Measurements from ENCODE around the gene USP5. TPM values are rescaled to one million over a fixed set of nuclear protein-coding genes. Genes with fewer than 3 reads are reported as not detected.

The USP5 gene
- total RNA-seq, 1 donor: 77.1 TPM

- peak overlapping the region; percentile 91 for H3K4me2 ChIP-seq (ENCODE audit: insufficient read depth, low read length)
Measured at GRCh38 chr12:6830286-6830890, 21.6 kb upstream of the USP5 start.

DNA sequence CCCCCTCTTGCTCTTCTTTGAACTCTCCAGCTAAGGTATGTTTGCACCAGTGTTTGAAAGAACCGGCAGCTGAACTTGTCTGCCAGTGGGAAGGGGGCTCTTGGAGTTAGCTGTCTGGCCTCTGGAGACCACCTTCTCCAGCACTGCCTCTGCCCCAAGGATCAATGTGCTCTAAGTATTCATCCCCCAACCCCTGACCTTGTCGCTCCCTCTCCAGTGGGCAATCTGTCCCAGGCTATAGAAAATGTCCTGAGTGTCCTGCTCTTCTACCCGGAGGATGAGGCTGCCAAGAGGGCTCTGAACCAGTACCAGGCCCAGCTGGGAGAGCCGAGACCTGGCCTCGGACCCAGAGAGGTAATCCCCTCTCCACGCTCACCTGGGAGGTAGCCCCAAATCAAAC, 21.0 kb upstream of the USP5 start:
- Histone ChIP-seq H3K79me2 (ENCODE audit: insufficient read depth, low read length) (peaks cover 45% of the 10 kb centered on the region), H3K9me3 (ENCODE audit: low read depth, low read length) (no peaks in the 10 kb centered on the region), H3K4me2 (ENCODE audit: insufficient read depth, low read length) (no peak overlapping the region), H3K4me1 (ENCODE audit: insufficient read depth, low read length) (peaks cover 16% of the 10 kb centered on the region), H2AFZ (ENCODE audit: low read length) (no peak overlapping the region), H3K27me3 (ENCODE audit: insufficient read depth, low read length) (no peaks in the 10 kb centered on the region), H3K36me3 (ENCODE audit: insufficient read depth, low read length) (peaks cover 48% of the 10 kb centered on the region), H3K4me3 (ENCODE audit: insufficient read depth, low read length) (no peak overlapping the region), H4K20me1 (ENCODE audit: insufficient read depth, low read length) (peaks cover 10% of the 10 kb centered on the region), H3K27ac (ENCODE audit: low read depth, low read length) (no peak overlapping the region)
- DNase-seq (ENCODE audit: insufficient read length, low spot score, missing footprints): peak; percentile 91
- TF ChIP-seq CTCF (IDR thresholded peaks at IDR 0.05; ENCODE audit: extremely low read depth, low read depth, low read length): no peak

More at GRCh38 chr12:6830286-6830890, 21.6 kb upstream of the USP5 start:
- Histone ChIP-seq H3K9me3 (ENCODE audit: low read depth, low read length) (no peaks in the 10 kb centered on the region), H3K4me3 (ENCODE audit: insufficient read depth, low read length) (no peak overlapping the region), H3K79me2 (ENCODE audit: insufficient read depth, low read length) (peaks cover 45% of the 10 kb centered on the region), H3K36me3 (ENCODE audit: insufficient read depth, low read length) (peaks cover 43% of the 10 kb centered on the region), H3K27ac (ENCODE audit: low read depth, low read length) (no peak overlapping the region), H2AFZ (ENCODE audit: low read length) (no peak overlapping the region), H3K4me1 (ENCODE audit: insufficient read depth, low read length) (peaks cover 17% of the 10 kb centered on the region), H4K20me1 (ENCODE audit: insufficient read depth, low read length) (peaks cover 10% of the 10 kb centered on the region), H3K27me3 (ENCODE audit: insufficient read depth, low read length) (no peaks in the 10 kb centered on the region)
- DNase-seq (ENCODE audit: insufficient read length, low spot score, missing footprints): peak; percentile 88
- TF ChIP-seq CTCF (IDR thresholded peaks at IDR 0.05; ENCODE audit: extremely low read depth, low read depth, low read length): no peak

- no peaks in the 10 kb centered on the region for H3K9me3 ChIP-seq (ENCODE audit: low read depth, low read length)
- no peak overlapping the region for H3K4me3 ChIP-seq (ENCODE audit: insufficient read depth, low read length)
- H3K27me3 ChIP-seq (ENCODE audit: insufficient read depth, low read length): no peaks in the 10 kb centered on the region
- no peak overlapping the region for H3K4me2 ChIP-seq (ENCODE audit: insufficient read depth, low read length)
- peak; percentile 80 for DNase-seq (ENCODE audit: insufficient read length, low spot score, missing footprints)
- peaks cover 16% of the 10 kb centered on the region for H3K4me1 ChIP-seq (ENCODE audit: insufficient read depth, low read length)
- H3K27ac ChIP-seq (ENCODE audit: low read depth, low read length): no peak overlapping the region
- no peak for TF ChIP-seq CTCF (IDR thresholded peaks at IDR 0.05; ENCODE audit: extremely low read depth, low read depth, low read length)
- peaks cover 54% of the 10 kb centered on the region for H3K36me3 ChIP-seq (ENCODE audit: insufficient read depth, low read length)
- peaks cover 10% of the 10 kb centered on the region for H4K20me1 ChIP-seq (ENCODE audit: insufficient read depth, low read length)
- peaks cover 45% of the 10 kb centered on the region for H3K79me2 ChIP-seq (ENCODE audit: insufficient read depth, low read length)
- H2AFZ ChIP-seq (ENCODE audit: low read length): no peak overlapping the region
Measured at GRCh38 chr12:6831450-6831995, 20.4 kb upstream of the USP5 start.

DNA sequence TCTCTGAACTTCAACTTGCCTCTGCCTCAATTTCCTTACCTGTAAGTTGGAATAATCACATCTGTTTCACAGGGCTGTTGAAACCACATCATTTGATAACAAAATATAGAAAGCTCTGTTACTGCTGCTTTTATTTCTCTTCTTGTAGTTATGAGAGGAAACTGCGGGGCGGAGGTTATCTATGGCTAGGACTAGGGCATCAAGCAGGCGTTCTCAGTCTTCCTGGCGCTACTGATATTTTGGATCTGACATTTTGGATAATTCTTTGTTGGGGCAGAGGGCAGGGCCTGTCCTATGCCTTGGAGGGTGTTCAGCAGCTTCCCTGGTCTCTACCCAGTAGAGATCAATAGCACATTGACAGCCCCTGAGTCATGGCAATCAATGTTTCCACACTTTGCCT, 19.8 kb upstream of the USP5 start:
- Histone ChIP-seq H3K9me3 (ENCODE audit: low read depth, low read length) (no peaks in the 10 kb centered on the region), H3K79me2 (ENCODE audit: insufficient read depth, low read length) (peaks cover 45% of the 10 kb centered on the region), H3K27me3 (ENCODE audit: insufficient read depth, low read length) (no peaks in the 10 kb centered on the region), H3K27ac (ENCODE audit: low read depth, low read length) (no peak overlapping the region), H4K20me1 (ENCODE audit: insufficient read depth, low read length) (peaks cover 10% of the 10 kb centered on the region), H3K4me1 (ENCODE audit: insufficient read depth, low read length) (peaks cover 14% of the 10 kb centered on the region), H3K4me3 (ENCODE audit: insufficient read depth, low read length) (no peak overlapping the region), H2AFZ (ENCODE audit: low read length) (no peak overlapping the region), H3K4me2 (ENCODE audit: insufficient read depth, low read length) (no peak overlapping the region), H3K36me3 (ENCODE audit: insufficient read depth, low read length) (peaks cover 60% of the 10 kb centered on the region)
- no peak for TF ChIP-seq CTCF (IDR thresholded peaks at IDR 0.05; ENCODE audit: extremely low read depth, low read depth, low read length)
- peak; percentile 2 for DNase-seq (ENCODE audit: insufficient read length, low spot score, missing footprints)

All from osteoblast (primary cell).